Measurements from ENCODE around the gene FBXL19. TPM values are rescaled to one million over a fixed set of nuclear protein-coding genes. Genes with fewer than 3 reads are reported as not detected.

The FBXL19 gene
- total and polyA plus RNA-seq, 8 donors, result 3.8 to 26.8 (median 6.7) TPM

DNA sequence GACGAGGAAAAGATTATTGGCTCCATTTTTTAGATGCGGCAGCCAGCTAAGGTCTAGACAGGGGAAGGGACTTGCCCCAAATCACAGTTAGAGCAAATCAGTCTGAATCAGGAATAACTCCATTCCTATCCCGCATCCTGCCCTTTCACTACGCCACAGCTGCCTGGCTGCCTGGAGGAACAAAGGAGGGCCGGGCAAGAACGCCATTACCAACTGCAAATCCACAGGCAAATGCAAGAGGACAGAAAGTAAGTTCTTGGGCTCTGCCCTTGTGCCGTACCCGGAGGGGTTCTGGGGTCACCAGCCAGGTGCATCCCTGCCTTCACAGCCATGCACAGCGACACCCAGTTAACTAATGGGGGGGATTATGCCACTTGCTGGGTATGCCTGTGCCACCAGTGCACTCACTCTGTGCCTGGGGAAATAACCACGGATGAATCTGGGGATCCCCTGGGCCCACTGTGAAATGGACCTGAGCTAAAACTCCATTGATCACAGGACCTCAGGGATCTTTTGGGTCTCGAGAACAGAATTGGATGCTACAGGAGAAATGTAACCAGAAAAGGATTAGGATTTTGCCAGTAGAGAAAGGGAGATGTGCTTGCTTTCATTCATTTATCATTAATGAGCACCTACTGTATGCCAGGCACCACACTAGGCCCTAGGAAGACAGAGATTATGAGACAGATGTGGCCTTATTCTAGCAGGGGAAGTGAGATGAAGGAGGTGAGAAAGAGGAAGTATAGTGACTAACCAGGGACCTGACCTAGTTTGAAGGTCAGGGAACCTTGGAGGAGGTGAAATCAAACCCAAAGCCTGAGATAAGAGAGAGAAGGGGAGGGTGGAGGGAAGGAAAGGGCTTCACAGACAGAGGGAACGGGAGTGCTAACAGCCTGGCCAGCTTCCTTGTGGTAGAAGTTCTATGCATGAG lies 47.2 kb upstream of the FBXL19 start:
- TF ChIP-seq, protein P1, sequence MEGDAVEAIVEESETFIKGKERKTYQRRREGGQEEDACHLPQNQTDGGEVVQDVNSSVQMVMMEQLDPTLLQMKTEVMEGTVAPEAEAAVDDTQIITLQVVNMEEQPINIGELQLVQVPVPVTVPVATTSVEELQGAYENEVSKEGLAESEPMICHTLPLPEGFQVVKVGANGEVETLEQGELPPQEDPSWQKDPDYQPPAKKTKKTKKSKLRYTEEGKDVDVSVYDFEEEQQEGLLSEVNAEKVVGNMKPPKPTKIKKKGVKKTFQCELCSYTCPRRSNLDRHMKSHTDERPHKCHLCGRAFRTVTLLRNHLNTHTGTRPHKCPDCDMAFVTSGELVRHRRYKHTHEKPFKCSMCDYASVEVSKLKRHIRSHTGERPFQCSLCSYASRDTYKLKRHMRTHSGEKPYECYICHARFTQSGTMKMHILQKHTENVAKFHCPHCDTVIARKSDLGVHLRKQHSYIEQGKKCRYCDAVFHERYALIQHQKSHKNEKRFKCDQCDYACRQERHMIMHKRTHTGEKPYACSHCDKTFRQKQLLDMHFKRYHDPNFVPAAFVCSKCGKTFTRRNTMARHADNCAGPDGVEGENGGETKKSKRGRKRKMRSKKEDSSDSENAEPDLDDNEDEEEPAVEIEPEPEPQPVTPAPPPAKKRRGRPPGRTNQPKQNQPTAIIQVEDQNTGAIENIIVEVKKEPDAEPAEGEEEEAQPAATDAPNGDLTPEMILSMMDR (IDR thresholded peaks at IDR 0.05), result no peak
- Histone ChIP-seq H3K27ac (peak overlapping the region; percentile 82 to 90 (median 86)), H3K36me3 (no peaks in the 10 kb centered on the region), H3K4me3 (peak overlapping the region; percentile 69 to 88 (median 80)), H3K4me1 (peaks cover 4 to 9% (median 6%) of the 10 kb centered on the region in 3 donors), H3K27me3 (no peaks in the 10 kb centered on the region), H3K9me3 (no peaks in the 10 kb centered on the region)
- peak in 3 of 4 donors; percentile 2 to 8 (median 2) for ATAC-seq
- peak in 1 of 6 donors; percentile 56 for DNase-seq
- intact Hi-C loops (cut with DNase I), result loop anchor here in 1 of 3 donors (10.0 kb wide), 1 partner anchor 111 kb away; the partner anchor contains the start of genes CFAP119 and RNF40
- FAIRE-seq, result no peak
- WGBS, 2 donors, result 11 to 16% methylated on average over 12 of the region's 12 CpGs

DNA sequence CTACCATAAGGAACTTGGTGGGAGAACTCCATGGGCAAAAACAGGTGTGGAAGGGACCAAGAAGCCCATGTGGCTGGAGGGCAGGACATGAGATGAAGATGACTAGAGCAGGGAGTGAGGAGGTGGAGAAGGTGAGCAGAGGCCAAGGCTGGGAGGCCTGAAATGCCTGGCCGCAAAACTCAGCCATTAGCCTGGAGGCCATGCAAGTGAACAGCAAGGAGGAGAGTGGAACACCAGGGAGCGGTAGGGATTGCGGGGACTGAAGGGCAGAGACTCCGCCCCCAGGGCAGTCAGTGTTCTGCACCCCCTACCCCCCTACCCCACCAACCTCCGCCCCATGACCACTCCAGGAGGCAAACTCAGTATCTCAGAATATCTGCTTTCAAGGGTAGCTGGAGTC lies 46.5 kb upstream of the FBXL19 start:
- Histone ChIP-seq H3K36me3 (no peaks in the 10 kb centered on the region), H3K27me3 (no peaks in the 10 kb centered on the region), H3K4me1 (peaks cover 4 to 9% (median 6%) of the 10 kb centered on the region in 3 donors), H3K9me3 (no peaks in the 10 kb centered on the region), H3K4me3 (peak overlapping the region in 1 of 4 donors; percentile 69), H3K27ac (peak overlapping the region in 3 of 4 donors; percentile 85 to 90 (median 87))
- TF ChIP-seq, protein P1 (IDR thresholded peaks at IDR 0.05), result no peak
- ATAC-seq (no peak), FAIRE-seq (no peak), DNase-seq (no peak)
- WGBS, 2 donors, result 78 to 84% methylated on average over 5 of the region's 5 CpGs
- intact Hi-C loops (cut with DNase I), result loop anchor here in 1 of 3 donors (10.0 kb wide), 1 partner anchor 112 kb away; the partner anchor contains the start of genes CFAP119 and RNF40

DNA sequence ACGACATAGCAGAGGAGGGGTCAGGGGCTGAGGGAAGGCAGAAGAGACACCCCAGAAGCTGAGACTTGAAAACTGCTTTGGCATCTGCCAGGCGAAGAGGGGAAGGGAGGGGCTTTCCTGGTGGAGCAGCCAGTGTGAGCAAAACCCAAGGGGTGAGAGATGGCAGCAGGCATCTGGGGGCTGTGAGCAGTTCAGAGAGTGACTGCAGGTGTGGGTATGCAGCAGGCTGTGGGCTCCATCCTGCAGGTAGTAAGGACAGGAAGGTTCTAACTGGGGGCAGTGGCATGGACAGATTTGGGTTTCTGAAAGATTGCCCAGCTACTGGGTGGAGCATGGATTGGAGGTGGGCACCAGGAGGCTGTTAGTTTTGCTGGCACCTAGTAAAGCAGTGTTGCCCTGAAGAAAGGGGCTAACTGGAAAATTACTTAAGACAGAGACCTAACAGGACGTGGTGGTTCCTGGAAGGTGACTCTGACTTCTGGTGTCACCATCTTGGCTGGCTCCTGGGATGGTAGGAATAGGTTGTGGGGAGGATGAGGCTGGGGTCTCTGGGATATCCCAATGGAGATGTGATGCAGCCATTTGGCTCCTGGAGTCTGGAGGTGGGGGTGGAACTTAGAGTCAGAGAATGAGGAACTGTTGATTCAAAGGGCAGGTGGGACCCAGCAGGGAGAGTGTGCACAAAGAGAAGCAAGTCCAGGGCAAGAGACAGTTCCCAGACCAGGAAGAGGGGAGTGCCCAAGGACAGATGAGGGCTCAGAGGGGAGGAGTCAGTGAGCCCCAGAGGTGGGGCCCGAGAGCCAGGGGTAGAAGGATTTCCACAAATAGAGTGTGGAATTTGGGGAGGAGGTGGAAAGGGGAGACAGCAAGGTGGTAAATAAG lies 40.7 kb upstream of the FBXL19 start:
- H3K4me3 ChIP-seq, result no peak overlapping the region
- WGBS, 2 donors, result 78 to 85% methylated on average over 4 of the region's 4 CpGs
- H3K27ac ChIP-seq, result no peak overlapping the region
- DNase-seq (peak in 1 of 6 donors; percentile 16), FAIRE-seq (no peak), ATAC-seq (no peak)
- no peaks in the 10 kb centered on the region for H3K9me3 ChIP-seq
- no peaks in the 10 kb centered on the region for H3K27me3 ChIP-seq
- no peaks in the 10 kb centered on the region for H3K36me3 ChIP-seq
- intact Hi-C loops (cut with DNase I), result no loop called here
- no peaks in the 10 kb centered on the region for H3K4me1 ChIP-seq
- TF ChIP-seq, protein P1 (IDR thresholded peaks at IDR 0.05), result no peak

DNA sequence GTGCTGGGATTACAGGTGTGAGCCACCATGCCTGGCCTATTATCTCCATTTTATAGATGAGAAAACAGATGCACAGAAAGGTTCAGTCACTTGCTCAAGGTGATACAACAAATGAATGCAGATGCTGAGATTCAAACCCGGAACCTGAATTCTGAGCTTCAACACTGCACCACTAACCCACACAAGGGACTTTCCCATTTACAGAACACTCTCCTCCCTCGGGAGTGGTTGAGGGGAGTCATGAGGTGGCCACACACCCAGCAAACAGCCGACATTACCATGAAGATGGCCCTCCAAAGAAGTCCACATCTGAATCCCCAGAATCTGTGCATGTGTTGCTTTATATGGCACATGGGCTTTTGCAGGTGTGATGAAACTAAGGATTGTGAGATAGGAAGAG lies 38.6 kb upstream of the FBXL19 start:
- H3K4me3 ChIP-seq, result no peak overlapping the region
- H3K4me1 ChIP-seq, result no peaks in the 10 kb centered on the region
- no peaks in the 10 kb centered on the region for H3K36me3 ChIP-seq
- FAIRE-seq (no peak), ATAC-seq (no peak), DNase-seq (no peak)
- TF ChIP-seq, protein P1 (IDR thresholded peaks at IDR 0.05), result no peak
- WGBS, 2 donors, result 83 to 90% methylated on average over 3 of the region's 3 CpGs
- no peaks in the 10 kb centered on the region for H3K27me3 ChIP-seq
- H3K27ac ChIP-seq, result no peak overlapping the region
- intact Hi-C loops (cut with DNase I), result no loop called here
- no peaks in the 10 kb centered on the region for H3K9me3 ChIP-seq

All from pancreas (tissue), 10 donors.